ENCODE results near the gene SLC6A1. TPM values are rescaled to one million over a fixed set of nuclear protein-coding genes. Genes with fewer than 3 reads are reported as not detected.

Gene SLC6A1
- total and polyA plus RNA-seq, 2 of the 8 experiments (the other 6 are each of a cell fraction or from before 2014, with no cell fraction given), result 0.30 to 0.63 TPM

GRCh38 chr3:10999221-11000107, 6.9 kb downstream of the SLC6A1 start:
- CTCF ChIA-PET (ENCODE audit: partially characterized antibody), result interaction anchor here (0.8 to 13.4 kb wide), 9 partner anchors 9 to 241 kb away, joined by 3 to 100 read pairs (median 3); no protein-coding TSS in a partner anchor
- no peak overlapping the region for H3K18ac ChIP-seq (ENCODE audit: extremely low read depth, low read length)
- TF ChIP-seq SIX5 (IDR thresholded peaks at IDR 0.05; ENCODE audit: low read depth, low read length) (no peak), CBX5 (IDR thresholded peaks at IDR 0.05; ENCODE audit: low read depth, low read length) (no peak), RAD21 (IDR thresholded peaks at IDR 0.05 in 1 of 2, conservative IDR thresholded peaks at IDR 0.05 in 1 of 2; ENCODE audit: low read depth in 2 of 2, low read length in 2 of 2) (no peak), CHD2 (IDR thresholded peaks at IDR 0.05; ENCODE audit: low read length) (no peak), NRF1 (IDR thresholded peaks at IDR 0.05; ENCODE audit: low read depth, low read length) (no peak), ATF2 (IDR thresholded peaks at IDR 0.05; ENCODE audit: low read length) (no peak), SP4 (IDR thresholded peaks at IDR 0.05; ENCODE audit: low read length) (no peak), PHF8 (conservative IDR thresholded peaks at IDR 0.05; ENCODE audit: low read depth, low read length) (no peak), TCF12 (IDR thresholded peaks at IDR 0.05; ENCODE audit: low read depth, low read length) (no peak), BCL11A (IDR thresholded peaks at IDR 0.05; ENCODE audit: low read depth in 2 of 2, low read length in 2 of 2) (no peak), ZNF274 (IDR thresholded peaks at IDR 0.05; ENCODE audit: borderline replicate concordance, extremely low read depth, low read length) (no peak)

More at GRCh38 chr3:10999221-11000107, 6.9 kb downstream of the SLC6A1 start:
- H2BK12ac ChIP-seq (ENCODE audit: low read depth, low read length), result no peak overlapping the region
- H3K79me1 ChIP-seq (ENCODE audit: low read depth, low read length), result no peaks in the 10 kb centered on the region
- peaks cover 0 to 6% (median 0%) of the 10 kb centered on the region in 4 experiments; a peak in 2 of 7 replicates for H3K4me1 ChIP-seq (replicated peaks in 1 of 4; ENCODE audit: control insufficient read depth in 3 of 4, insufficient read depth in 4 of 4, low read length in 3 of 4)
- no peak overlapping the region for H3K4me2 ChIP-seq (ENCODE audit: insufficient read depth in 1 of 2, low read depth in 2 of 2, low read length in 2 of 2)
- H2BK20ac ChIP-seq (ENCODE audit: low read length), result no peak overlapping the region
- H3K4me3 ChIP-seq (ENCODE audit: extremely low read depth in 1 of 4, insufficient read depth in 2 of 4, low read depth in 3 of 4, low read length in 4 of 4), result no peak overlapping the region
- no peak overlapping the region for H2AFZ ChIP-seq (ENCODE audit: low read length)
- H3K27ac ChIP-seq (ENCODE audit: low read depth, low read length), result no peak overlapping the region
- no peak overlapping the region for H4K8ac ChIP-seq (ENCODE audit: extremely low read depth, insufficient read depth, low read length)
- H3K27me3 ChIP-seq (replicated peaks in 1 of 4; ENCODE audit: control insufficient read depth in 3 of 4, extremely low read depth in 1 of 4, insufficient read depth in 3 of 4, low read length in 3 of 4), result peaks cover 3 to 14% (median 13%) of the 10 kb centered on the region in 4 experiments
- no peaks in the 10 kb centered on the region for H3K79me2 ChIP-seq (ENCODE audit: control insufficient read depth in 1 of 2, insufficient read depth in 2 of 2, low read length in 2 of 2)
- no peak overlapping the region for H2BK120ac ChIP-seq (replicated peaks; ENCODE audit: low read depth, low read length)
- no peak overlapping the region for H3K4ac ChIP-seq (replicated peaks; ENCODE audit: insufficient read length, low read depth, low read length)
- H2BK5ac ChIP-seq (ENCODE audit: low read depth, low read length), result no peak overlapping the region
- no peaks in the 10 kb centered on the region for H4K20me1 ChIP-seq (replicated peaks in 1 of 2; ENCODE audit: control insufficient read depth in 1 of 2, insufficient read depth in 2 of 2, low read length in 2 of 2)
- H3K23ac ChIP-seq (ENCODE audit: insufficient read length), result no peak overlapping the region
- no peak overlapping the region for H2AK5ac ChIP-seq (ENCODE audit: low read depth, low read length)
- no peak for DNase-seq (ENCODE audit: low read depth in 1 of 2, low spot score in 2 of 2)
- no peaks in the 10 kb centered on the region for H3K36me3 ChIP-seq (ENCODE audit: control insufficient read depth in 2 of 4, insufficient read depth in 4 of 4, low read length in 3 of 4)
- POLR2A ChIA-PET (ENCODE audit: partially characterized antibody), result no interaction called here
- H3K56ac ChIP-seq (replicated peaks; ENCODE audit: insufficient read length, low read depth, low read length), result no peak overlapping the region
- H4K5ac ChIP-seq (ENCODE audit: insufficient read length, low read depth, low read length), result no peak overlapping the region
- H4K91ac ChIP-seq (replicated peaks; ENCODE audit: insufficient read length, low read length), result no peak overlapping the region
- H3K23me2 ChIP-seq (ENCODE audit: low read depth, low read length), result no peaks in the 10 kb centered on the region
- H2BK15ac ChIP-seq (ENCODE audit: low read length), result no peak overlapping the region
- 89% methylated on average over 12 of the region's 15 CpGs; no CpG with 5 or more reads in 1 of the 2 experiments for WGBS, 2 experiments (ENCODE audit: extremely low coverage in 1 of 2, insufficient coverage in 1 of 2, insufficient read length in 1 of 2, insufficient replicate concordance in 2 of 2, low coverage in 1 of 2, low lambda C conversion rate in 2 of 2, missing lambda C conversion rate in 1 of 2)
- FAIRE-seq, result no peak
- H3K14ac ChIP-seq (ENCODE audit: insufficient read length), result no peak overlapping the region
- H3K9ac ChIP-seq (replicated peaks in 1 of 4; ENCODE audit: extremely low read depth in 1 of 4, low read depth in 3 of 4, low read length in 3 of 4), result no peak overlapping the region
- H3K9me3 ChIP-seq (ENCODE audit: insufficient read depth in 2 of 2, low read depth in 1 of 2, low read length in 1 of 2), result no peaks in the 10 kb centered on the region

Data from H1 (cell line).